GM18511 (cell line): ENCODE results near the gene UGCG.
"Not testable (repeated sequence)": the region's sequence is repeated elsewhere in the genome, so short reads cannot be mapped to it uniquely, and the experiment has no call there.

ENCODE experiments used
- ATAC-seq: cut with Tn5 transposase; IDR thresholded peaks from one replicate; pipeline ENCODE4 v1.9.1; 2021; ENCODE audit warnings: mild to moderate bottlenecking, moderate library complexity; ENCODE audit not compliant: unreplicated experiment

The UGCG gene

GRCh38 chr9:111890334-111890733, 6.3 kb upstream of the UGCG start:
- ATAC-seq: no peak

- not testable (repeated sequence) for ATAC-seq
Observed at GRCh38 chr9:111890867-111891266, 5.7 kb upstream of the UGCG start.

GRCh38 chr9:111891910-111892499, 4.6 kb upstream of the UGCG start:
- no peak for ATAC-seq

DNA sequence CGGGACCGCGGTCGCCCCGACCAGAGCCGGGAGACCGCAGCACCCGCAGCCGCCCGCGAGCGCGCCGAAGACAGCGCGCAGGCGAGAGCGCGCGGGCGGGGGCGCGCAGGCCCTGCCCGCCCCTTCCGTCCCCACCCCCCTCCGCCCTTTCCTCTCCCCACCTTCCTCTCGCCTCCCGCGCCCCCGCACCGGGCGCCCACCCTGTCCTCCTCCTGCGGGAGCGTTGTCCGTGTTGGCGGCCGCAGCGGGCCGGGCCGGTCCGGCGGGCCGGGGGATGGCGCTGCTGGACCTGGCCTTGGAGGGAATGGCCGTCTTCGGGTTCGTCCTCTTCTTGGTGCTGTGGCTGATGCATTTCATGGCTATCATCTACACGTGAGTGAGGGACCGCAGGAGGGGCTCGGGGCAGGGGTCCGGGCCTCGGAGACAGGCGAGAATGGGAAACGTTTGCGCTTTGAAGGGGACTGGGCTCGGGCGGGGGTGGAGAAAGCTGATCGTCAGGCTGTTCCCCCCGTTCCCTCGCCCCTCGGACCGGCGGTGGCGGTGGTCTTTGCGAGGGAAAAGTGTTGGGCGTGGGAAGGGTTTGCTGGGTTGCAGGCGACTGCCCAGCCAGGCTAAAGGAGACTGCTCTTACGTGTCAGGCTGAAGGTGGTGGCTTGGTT, 457 bp downstream of the UGCG start:
- peak; percentile 50 for ATAC-seq

DNA sequence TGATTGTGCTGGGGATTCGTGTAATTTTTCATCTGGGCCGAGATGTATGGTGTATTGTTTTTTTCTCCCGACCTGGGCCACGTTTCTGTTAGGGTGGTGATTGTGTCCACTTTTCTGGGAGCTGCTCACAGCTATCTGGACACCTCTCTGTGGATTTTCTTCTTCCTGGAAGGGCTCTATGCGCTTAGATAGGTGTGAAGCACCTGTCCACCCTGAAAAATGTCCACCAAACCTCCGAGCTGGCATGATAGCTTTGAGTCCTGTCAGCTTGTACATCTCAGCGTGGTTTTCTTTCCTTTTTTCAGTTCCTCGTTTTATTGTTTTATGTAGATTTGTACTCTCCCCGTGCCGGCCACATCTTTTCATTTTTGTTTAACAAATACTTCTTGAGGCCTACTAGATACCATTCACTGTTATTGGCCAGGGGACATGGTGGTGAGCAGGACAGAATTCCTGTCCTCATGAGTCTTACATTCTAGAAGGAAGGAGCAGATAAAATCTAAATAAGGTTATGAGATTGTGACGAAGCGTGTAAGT, 1.1 kb downstream of the UGCG start:
- peak; percentile 41 for ATAC-seq

DNA sequence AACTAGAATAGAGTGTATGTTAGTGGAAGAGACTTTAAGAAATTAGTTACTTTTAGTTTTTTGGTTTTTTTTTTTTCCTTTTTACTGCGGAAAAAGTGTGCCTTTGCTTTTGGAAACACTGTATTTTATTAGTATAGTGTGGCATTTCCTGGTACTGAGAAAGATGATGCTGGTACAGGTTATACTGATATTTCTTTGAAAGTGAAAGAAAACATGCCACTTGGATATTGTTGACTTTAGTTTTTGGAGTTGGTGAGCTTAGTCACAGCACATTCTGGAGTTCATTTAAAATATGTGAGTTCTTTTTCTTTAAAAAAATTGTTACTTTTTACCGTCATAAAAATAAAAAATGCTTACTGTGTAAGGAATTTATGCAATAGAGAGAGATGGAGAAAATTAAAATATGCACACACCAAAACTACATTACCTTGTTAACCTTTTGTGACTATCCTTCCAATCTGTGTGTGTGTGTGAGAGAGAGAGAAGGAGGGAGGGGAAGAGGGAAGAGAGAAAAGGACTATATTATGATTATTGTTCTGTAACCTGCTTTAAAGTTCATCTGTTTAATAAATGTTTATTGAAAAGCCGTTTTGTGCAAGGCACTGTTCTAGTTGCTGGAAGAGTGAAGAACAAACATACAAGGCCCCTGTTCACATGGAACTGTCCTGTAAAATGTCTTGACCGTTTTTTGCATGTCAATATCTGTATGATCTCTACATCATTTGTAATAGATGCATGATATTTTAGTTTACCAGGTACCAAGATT, 1.9 kb downstream of the UGCG start:
- no peak for ATAC-seq

DNA sequence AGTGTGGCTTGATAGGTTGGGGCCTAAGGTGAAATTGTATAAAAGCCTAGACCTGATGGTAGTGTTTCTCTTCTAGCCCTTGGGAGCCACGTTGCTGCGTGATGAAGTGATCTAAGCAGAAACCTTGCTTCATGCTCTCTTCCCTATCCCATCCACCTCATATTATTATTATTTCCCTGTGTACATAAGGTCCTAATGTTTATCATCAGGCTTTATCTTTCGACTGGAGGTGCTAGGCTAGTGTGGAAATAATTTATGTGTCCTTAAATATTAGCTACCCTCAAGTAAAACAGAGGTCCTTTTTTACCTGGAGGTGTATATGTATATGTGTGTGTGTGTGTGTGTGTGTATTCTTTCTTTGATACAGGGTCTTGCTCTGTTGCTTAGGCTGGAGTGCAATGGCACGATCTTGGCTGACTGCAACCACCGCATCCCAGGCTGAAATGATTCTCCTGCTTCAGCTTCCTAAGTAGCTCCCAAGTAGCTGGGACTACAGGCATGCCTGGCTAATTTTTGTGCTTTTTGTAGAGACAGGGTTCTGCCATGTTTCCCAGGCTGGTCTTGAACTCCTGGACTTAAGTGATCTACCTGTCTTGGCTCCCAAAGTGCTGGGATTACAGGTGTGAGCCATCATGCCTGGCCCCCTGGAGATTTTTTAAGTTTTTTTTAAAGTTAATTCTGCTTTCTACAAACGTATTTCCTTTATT, 3.7 kb downstream of the UGCG start:
- ATAC-seq: no peak

DNA sequence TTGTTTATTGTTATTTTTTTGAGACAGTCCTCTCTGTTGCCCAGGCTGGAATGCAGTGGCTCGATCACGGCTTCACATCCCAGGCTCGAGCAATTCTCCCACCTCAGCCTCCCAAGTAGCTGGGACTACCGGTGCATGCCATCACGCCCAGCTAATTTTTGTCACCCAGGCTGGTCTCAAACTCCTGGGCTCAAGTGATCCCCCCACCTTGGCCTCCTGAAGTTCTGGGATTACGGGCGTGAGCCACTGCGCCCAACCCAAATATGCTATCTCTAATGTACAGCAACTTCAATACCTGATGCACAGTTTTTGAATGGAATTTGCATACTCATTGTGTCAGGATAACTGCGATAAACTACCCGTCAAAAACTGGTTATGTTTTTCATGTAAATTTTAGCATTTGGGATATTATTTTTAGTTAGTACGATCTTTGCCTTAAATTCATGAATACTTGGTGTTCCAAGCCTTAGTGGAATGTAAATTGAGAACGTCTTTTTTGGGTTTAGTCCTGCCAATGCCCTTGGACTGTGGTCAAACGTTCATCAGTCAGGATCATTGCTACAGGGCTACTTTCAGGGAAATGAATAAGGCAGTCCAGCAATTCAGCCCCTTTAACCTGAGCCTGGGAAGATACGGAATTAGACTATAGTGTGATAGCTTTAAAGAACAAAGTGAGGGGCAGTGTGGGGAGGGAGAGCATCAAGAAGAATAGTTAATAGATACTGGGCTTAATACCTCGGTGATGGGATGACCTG, 4.4 kb downstream of the UGCG start:
- ATAC-seq: no peak

DNA sequence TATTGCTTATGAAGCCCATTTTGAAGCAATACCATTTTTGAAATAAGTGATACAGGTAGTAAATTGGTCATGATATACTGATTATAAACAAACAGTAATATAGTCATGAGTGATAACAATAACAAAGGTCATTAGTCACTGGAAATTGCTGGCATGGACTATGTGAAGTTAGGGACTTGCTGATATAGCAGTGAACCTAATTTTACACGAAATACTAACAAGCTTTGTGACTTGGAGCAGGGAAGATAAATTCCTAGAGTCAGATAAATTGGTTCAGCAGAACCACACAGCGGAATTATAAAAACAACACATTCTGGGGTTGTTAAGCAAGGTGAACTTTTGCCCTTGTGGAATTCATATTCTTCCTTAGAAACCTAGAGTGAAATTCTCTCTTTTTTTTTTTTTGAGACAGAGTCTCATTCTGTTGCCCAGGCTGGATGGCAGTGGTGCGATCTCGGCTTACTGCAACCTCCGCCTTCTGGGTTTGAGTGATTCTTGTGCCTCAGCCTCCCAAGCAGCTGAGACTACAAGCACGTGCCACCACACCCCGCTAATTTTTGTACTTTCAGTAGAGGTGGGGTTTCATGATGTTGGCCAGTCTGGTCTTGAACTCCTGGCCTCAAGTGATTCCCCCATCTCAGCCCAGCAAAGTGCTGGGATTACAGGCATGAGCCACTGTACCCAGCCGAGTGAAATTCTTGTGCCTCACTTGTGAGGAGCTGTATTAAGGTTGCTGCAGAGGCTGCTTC, 6.0 kb downstream of the UGCG start:
- ATAC-seq: no peak

DNA sequence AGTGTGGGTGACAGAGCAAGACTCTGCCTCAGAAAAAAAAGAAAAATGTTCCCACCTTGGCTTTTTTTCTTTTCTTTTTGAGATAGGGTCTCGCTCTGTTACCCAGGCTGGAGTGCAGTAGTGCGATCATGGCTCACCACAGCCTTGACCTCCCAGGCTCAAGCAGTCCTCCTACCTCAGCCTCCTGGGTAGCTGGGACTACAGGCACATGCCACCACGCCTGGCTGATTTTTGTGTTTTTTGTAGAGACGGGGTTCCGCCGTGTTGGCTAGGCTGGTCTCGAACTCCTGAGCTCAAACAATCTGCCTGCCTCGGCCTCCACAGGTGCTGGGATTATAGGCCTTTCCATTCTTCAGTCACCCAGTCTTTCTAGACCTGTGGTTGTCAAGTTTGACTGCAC, 6.9 kb downstream of the UGCG start:
- ATAC-seq: not testable (repeated sequence)

GRCh38 chr9:111904026-111904425, 7.4 kb downstream of the UGCG start:
- no peak for ATAC-seq

- ATAC-seq: no peak
Observed at GRCh38 chr9:111904891-111905291, 8.3 kb downstream of the UGCG start.

GRCh38 chr9:111907147-111907546, 10.5 kb downstream of the UGCG start:
- no peak for ATAC-seq

GRCh38 chr9:111909444-111909843, 12.8 kb downstream of the UGCG start:
- no peak for ATAC-seq

DNA sequence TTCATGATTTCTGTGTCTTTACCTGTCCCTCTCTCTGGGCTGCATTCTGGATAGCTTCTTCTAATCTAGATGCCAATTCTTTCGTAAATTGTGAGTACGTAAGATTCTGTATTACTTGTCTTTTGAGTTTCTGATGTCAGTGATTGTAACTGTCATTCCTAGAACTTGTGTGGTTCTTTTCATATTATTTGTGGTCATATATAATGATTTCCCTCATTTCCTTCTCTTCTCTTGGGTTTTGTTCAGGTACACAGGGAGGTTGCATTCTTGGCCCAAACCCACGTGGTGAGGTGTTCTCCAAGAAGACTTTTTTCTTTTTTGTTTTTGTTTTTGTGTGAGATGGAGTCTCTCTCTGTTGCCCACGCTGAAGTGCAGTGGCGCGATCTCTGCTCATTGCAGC, 13.8 kb downstream of the UGCG start:
- no peak for ATAC-seq

DNA sequence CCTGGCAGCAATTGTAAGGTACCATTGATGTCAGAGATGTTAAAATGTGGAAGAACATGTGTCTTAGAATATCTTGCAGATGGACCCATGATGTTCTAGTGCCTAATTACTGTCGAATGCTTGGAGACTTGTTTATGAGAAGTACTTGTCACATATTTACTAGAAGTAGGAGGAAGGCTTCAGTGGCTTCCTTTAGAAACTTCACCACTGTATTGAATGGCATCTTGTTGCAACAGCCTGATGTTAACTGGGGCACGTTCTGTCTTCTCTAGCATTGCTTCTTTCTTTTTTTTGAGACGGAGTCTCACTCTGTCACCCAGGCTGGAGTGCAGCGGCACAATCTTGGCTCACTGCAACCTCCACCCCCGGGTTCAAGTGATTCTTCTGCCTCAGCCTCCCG, 16.5 kb downstream of the UGCG start:
- no peak for ATAC-seq

DNA sequence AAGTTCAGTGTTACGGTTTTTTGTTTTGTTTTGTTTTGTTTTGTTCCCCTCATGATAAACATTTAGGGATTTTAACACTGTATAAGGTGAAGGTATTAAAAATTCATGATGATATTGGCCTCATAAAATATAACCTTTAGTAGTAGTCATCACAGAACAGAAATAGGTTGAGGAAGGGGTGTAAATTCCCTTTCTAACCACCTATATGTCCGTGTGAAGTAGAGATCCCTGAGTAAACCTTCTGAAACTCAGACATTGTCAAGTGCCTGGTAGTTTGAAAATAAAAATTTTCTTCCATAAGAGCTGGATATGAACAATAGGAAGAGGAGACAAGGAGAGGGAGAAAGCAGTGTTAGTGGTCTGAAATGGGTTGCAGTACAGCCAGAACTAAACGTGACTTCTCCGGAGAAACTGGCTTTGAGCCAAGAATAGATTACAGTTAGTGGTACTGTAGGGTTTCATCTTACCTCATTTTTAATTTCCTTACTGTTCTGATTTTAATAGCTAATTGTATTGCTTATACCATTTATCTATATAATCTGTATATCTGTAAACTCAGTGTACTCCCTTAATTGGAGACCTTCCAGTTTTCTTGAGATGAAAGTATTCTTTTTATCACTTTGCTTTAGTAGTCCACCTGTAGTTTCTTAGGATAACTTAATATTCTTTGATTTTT, 18.3 kb downstream of the UGCG start:
- no peak for ATAC-seq

DNA sequence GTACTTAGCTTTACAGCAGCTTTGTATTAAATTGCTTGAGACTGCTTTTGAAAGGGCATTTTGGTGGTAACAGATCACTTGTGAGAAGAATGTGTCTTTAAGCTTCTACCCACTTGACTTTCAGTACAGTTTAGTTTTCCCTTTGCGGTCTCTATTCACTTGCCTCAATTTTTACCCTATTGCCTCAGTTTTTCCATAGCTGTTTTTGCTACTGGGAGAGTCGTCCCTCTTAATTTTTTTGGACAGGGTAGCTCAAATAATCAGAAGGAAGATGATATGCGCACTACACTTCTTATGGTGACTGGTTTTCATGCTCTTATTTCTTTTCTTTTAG, 18.8 kb downstream of the UGCG start:
- ATAC-seq: no peak

DNA sequence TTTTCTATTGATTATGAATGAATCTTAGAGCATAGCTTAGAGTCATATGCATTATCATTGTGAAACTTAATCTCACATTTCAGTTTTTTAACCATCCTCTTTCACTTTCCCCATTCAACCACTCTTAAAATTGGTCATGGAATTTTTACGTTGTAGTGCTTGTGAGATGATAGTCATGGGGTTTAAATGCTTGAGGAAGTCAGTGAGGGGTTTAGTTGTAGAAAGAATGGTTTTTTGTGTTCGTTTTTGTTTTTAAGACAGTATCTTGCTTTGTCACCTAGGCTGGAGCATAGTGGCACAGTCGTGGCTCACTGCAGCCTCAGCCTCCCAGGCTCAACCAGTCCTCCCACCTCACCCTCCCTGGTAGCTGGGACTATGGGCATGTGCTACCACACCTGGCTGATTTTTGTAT, 19.6 kb downstream of the UGCG start:
- peak; percentile 60 for ATAC-seq
